GM13976 (cell line): ENCODE results near the gene SACM1L.
A peak's percentile ranks its signal among the peaks of the same experiment; 100 is the strongest.
"Not testable (repeated sequence)": the region's sequence is repeated elsewhere in the genome, so short reads cannot be mapped to it uniquely, and the experiment has no call there.

Source experiments
- DNase-seq: peaks from one replicate; pipeline ENCODE4 v3.0.0; 2012; ENCODE audit warnings: low spot score
- in situ Hi-C: fragments of 300-500 bp; cut with MboI; formaldehyde crosslinking; loops from one replicate; pipeline ENCODE4 v1.12.0; 2022; ENCODE audit warnings: low sequenced_read_pairs, mixed read lengths, inconsistent platforms; ENCODE audit not compliant: unreplicated experiment
- TF ChIP-seq, protein P1 (sequence below): IDR thresholded peaks from 2 replicates; pipeline ENCODE4 v1.5.1; 2012; ENCODE audit warnings: borderline replicate concordance, mild to moderate bottlenecking; ENCODE audit not compliant: insufficient read depth; ENCODE audit errors: extremely low read depth, missing control alignments, control extremely low read depth

Gene SACM1L

DNA sequence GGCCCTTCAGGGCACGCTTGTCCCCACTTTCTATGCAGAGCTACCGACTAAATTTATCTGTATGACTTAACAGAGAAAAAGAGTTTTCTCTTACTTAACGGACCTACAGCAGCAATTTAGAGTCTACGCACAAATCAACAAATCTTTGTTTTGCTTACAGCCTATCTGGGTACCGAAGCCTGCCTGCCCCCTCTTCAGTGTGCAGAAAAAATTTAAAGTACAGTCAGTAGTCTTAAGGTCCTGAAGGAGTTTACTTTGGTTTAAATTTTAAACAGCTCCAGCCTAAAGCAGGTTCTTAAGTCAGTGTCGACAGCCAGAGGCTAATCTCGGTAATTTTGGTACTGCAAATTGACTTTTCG is 570 bp downstream of the SACM1L start:
- in situ Hi-C loops = no loop called here
- TF ChIP-seq, protein P1, sequence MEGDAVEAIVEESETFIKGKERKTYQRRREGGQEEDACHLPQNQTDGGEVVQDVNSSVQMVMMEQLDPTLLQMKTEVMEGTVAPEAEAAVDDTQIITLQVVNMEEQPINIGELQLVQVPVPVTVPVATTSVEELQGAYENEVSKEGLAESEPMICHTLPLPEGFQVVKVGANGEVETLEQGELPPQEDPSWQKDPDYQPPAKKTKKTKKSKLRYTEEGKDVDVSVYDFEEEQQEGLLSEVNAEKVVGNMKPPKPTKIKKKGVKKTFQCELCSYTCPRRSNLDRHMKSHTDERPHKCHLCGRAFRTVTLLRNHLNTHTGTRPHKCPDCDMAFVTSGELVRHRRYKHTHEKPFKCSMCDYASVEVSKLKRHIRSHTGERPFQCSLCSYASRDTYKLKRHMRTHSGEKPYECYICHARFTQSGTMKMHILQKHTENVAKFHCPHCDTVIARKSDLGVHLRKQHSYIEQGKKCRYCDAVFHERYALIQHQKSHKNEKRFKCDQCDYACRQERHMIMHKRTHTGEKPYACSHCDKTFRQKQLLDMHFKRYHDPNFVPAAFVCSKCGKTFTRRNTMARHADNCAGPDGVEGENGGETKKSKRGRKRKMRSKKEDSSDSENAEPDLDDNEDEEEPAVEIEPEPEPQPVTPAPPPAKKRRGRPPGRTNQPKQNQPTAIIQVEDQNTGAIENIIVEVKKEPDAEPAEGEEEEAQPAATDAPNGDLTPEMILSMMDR = no peak
- DNase-seq = no peak

DNA sequence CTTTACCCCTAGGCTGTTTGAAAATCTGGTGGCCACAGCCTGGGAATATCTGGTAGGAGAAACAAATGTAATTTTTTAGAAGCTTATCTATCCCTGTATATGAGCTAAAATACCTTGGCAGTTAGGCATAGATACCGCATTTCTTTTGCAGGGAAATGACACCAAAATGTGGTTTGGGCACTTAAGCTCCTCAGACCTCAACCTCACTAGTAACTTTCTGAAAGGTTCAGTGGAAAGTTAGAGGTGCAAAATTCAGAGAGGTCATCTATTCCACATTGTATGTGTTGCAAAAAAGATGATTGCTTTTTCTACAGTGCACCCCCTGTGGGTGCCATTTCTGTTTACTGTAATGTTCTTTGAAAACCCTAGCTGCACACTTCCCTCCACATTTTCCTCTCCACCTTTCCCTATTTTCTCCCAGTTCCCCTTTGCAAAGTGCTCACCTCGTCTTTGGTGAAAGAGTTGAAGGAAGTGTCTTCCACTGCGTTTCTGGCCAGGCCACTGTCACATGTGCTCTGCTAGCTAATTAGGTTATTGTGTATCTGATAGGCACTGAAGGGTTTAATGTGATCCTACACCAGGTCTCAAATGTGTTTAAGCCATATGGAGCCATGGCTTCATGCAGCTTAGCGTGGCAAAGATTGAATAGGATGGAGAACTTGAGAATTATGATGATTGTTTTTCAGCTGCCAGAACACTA is 1.3 kb downstream of the SACM1L start:
- TF ChIP-seq, protein P1 = no peak
- no peak for DNase-seq
- in situ Hi-C loops = no loop called here

DNA sequence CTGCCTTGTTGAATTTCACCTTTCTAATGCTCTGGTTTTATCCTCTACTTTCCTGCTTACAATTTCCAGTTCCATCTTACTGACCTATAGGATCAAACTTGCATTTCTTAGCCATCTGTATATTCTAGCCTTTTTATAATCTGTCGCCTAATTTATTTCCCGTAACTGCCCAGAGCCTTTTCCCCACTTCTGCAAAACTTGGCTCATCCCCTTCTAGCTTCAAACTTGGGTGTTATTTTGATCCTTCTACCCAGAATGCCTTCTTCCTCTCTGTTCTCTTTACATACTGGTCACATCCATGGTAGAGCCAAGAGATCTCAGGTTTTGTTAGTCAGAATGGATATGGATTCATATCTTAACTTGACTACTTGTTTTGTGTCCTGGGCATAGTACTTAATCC is 2.6 kb downstream of the SACM1L start:
- TF ChIP-seq, protein P1 = no peak
- DNase-seq = no peak
- in situ Hi-C loops = no loop called here

DNA sequence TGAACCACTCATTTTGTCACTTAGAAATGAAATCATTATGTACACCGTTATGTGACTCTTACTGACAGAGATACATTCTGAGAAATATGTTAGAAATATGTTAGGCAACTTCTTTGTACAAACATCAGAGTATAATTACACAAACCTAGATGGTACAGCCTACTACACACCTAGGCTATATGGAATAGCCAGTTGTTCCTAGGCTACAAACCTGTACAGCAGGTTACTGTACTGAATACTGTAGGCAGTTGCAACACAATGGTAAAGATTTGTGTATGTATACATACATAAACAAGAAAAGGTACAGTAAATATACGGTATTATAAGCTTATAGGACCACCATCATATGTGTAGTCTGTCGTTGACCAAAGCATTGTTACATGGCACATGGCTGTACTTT is 3.7 kb downstream of the SACM1L start:
- TF ChIP-seq, protein P1 = no peak
- DNase-seq = no peak
- in situ Hi-C loops = no loop called here

DNA sequence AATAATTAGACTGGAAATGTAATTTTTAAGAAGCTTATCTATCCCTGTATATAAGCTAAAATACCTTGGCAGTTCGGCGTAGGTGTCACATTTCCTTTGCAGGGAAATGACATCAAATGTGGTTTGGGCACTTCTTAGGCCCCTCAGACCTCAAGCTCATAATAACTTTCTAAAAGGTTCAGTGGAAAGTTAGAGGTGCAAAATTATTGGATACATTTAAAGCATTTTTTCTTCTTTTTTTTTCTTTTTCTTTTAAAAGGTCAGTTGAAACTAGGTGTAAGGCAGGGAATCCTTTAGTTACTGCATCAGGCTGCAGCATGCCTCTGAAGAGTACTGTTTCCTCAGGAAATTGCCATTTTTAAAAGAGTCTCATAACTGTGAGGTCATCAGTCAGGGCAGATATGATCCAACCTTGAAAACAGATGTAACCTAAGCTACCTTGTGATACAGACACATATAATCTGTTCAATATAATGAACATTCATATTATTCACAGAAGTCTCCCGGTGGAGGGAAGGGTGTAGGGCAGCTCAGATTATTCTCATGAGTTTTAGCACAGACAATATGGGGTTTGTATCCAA is 4.8 kb downstream of the SACM1L start:
- in situ Hi-C loops = no loop called here
- TF ChIP-seq, protein P1 = no peak

DNA sequence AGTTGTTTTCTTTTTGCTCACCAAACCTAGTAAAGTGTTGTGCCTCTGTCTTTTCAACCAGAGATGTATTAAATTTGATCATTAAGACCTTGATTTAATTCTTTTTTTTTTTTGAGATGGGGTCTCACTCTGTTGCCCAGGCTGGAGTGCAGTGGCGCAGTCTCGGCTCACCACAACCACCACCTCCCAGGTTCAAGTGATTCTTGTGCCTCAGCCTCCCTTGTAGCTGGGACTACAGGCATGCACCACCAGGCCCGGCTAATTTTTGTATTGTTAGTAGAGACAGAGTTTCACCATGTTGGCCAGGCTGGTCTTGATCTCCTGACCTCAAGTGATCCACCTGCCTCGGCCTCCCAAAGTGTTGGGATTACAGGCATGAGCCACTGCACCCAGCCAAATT is 6.0 kb downstream of the SACM1L start:
- DNase-seq, in situ Hi-C loops: not testable (repeated sequence)

More for the DNA sequence above, 4.8 kb downstream of the SACM1L start:
- DNase-seq = peak; percentile 39

DNA sequence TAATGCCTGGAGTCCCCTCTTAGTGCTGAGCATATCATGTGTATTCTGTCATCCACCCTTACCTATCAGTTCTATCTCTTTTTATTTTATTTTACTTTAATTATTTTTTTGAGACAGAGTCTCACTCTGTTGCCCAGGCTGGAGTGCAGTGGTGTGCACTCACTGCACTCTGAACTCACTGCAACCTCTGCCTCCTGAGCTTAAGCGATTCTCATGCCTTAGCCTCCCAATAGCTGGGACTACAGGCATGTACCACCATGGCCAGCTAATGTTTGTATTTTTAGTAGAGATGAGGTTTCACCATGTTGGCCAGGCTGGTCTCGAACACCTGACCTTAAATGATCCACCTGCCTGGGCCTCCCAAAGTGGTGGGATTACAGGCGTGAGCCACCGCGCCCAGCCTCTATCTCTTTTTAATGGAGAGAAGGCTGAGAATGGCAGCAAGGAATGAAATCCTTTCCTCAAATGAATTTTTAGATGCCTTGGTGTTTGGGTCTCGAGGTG is 11.4 kb downstream of the SACM1L start:
- DNase-seq = no peak
- in situ Hi-C loops = no loop called here
- TF ChIP-seq, protein P1 = no peak
